HG03196 (cell line): ENCODE results near the gene PGBD2.
"Not testable (repeated sequence)": the region's sequence is repeated elsewhere in the genome, so short reads cannot be mapped to it uniquely, and the experiment has no call there.

Experiments
- ATAC-seq: cut with Tn5 transposase; IDR thresholded peaks from one replicate; pipeline ENCODE4 v1.9.1; 2021; ENCODE audit not compliant: unreplicated experiment

PGBD2 gene

GRCh38 chr1:248906009-248906752 lies at the start of gene PGBD2:
Gene PGBD2, plus strand, starts transcription at chr1:248906235. Its CDS starts 7,628 bp downstream, at chr1:248913863.
- peak; percentile 94 for ATAC-seq

- no peak for ATAC-seq
These were observed 48.8 kb upstream of the PGBD2 start for GRCh38 chr1:248857201-248857600.

- ATAC-seq, result peak; percentile 2
These were observed 48.3 kb upstream of the PGBD2 start for GRCh38 chr1:248857749-248858095.

GRCh38 chr1:248858096-248858890 lies 47.7 kb upstream of the PGBD2 start:
- peak; percentile 40 for ATAC-seq

GRCh38 chr1:248858891-248859889 lies 46.8 kb upstream of the PGBD2 start, which contains the start of gene ZNF692:
Gene ZNF692, minus strand, starts transcription at chr1:248859085. Its CDS starts 776 bp downstream, at chr1:248858309.
- peak; percentile 85 for ATAC-seq

- ATAC-seq, result no peak
These were observed 46.0 kb upstream of the PGBD2 start for GRCh38 chr1:248860007-248860406.

GRCh38 chr1:248861616-248862015 lies 44.4 kb upstream of the PGBD2 start:
- no peak for ATAC-seq

- peak; percentile 6 for ATAC-seq
These were observed 43.4 kb upstream of the PGBD2 start for GRCh38 chr1:248862695-248862997.

- peak; percentile 60 for ATAC-seq
These were observed 42.8 kb upstream of the PGBD2 start for GRCh38 chr1:248862998-248863881.

- ATAC-seq, result no peak
These were observed 34.1 kb upstream of the PGBD2 start for GRCh38 chr1:248871837-248872401.

- ATAC-seq, result peak; percentile 39
These were observed 33.2 kb upstream of the PGBD2 start for GRCh38 chr1:248872752-248873408.

GRCh38 chr1:248873409-248873992 lies 32.5 kb upstream of the PGBD2 start:
- peak; percentile 82 for ATAC-seq

GRCh38 chr1:248873993-248874533 lies 32.0 kb upstream of the PGBD2 start:
- ATAC-seq, result peak; percentile 67

- no peak for ATAC-seq
These were observed 24.8 kb upstream of the PGBD2 start for GRCh38 chr1:248881261-248881660.

- not testable (repeated sequence) for ATAC-seq
These were observed 23.6 kb upstream of the PGBD2 start for GRCh38 chr1:248882427-248882826.

GRCh38 chr1:248884632-248885295 lies 21.3 kb upstream of the PGBD2 start:
- ATAC-seq, result no peak

GRCh38 chr1:248885646-248886045 lies 20.4 kb upstream of the PGBD2 start:
- ATAC-seq, result no peak
